Measurements from ENCODE around the gene SLC27A6. TPM values are rescaled to one million over a fixed set of nuclear protein-coding genes. Genes with fewer than 3 reads are reported as not detected.

Gene SLC27A6
- total RNA-seq, 1 experiment from 2014 or later, result 7.9 TPM

DNA sequence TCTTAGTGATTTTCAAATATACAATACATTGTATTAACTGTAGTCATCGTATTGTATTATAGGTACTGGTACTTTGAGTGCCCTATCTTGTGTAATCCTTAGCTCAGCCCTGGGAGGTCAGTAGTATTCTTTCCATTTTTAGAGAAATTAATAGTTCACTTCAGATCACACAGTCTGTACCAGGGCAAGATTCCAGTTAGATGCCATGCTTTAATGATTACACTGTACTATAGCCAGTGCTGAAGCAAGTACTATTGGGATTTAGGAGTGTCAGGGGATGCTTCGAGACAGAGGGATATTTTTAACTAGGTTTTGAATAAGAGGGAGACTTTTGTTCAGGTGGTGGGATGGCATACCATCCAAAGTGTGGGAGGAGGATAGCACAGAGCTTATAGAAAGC is 41.0 kb upstream of the SLC27A6 start:
- no peak overlapping the region for H2AFZ ChIP-seq (ENCODE audit: low read depth, low read length, poor library complexity, severe bottlenecking)
- ChIA-PET CTCF (no interaction called here), POLR2A (no interaction called here), RAD21 (ENCODE audit: low non-redundant PET in 1 of 2, low total read pairs in 2 of 2, uncharacterized antibody in 2 of 2, unreplicated experiment in 2 of 2) (no interaction called here)
- no peaks in the 10 kb centered on the region for H3K79me2 ChIP-seq (ENCODE audit: insufficient read depth, low read length)
- no peaks in the 10 kb centered on the region for H3K27me3 ChIP-seq (ENCODE audit: insufficient read depth, low read length)
- BruUV-seq (replicated peaks), result no TSS peak
- H3K9ac ChIP-seq (ENCODE audit: low read length), result no peak overlapping the region
- H3K27ac ChIP-seq (ENCODE audit: low read depth, low read length), result no peak overlapping the region
- H3K9me2 ChIP-seq (ENCODE audit: insufficient read depth), result no peaks in the 10 kb centered on the region
- no peak for DNase-seq (ENCODE audit: low read depth, low spot score)
- ATAC-seq, result no peak
- TF ChIP-seq EGR1 (IDR thresholded peaks at IDR 0.05; ENCODE audit: low read depth) (no peak), CBX3 (IDR thresholded peaks at IDR 0.05; ENCODE audit: low read depth) (no peak), POLR2AphosphoS5 (IDR thresholded peaks at IDR 0.05; ENCODE audit: low read depth, low read length) (no peak)
- no peak overlapping the region for H3K4me2 ChIP-seq (ENCODE audit: low read length)
- H3K4me1 ChIP-seq (ENCODE audit: control insufficient read depth in 1 of 2, insufficient read depth in 2 of 2, low read length in 2 of 2), result peaks cover 9 to 14% of the 10 kb centered on the region in 2 experiments
- intact Hi-C loops (cut with micrococcal nuclease), result no loop called here
- no peak overlapping the region for H3K4me3 ChIP-seq (replicated peaks in 1 of 2; ENCODE audit: low read depth in 1 of 2, low read length in 2 of 2)
- H4K20me1 ChIP-seq (ENCODE audit: insufficient read depth), result no peaks in the 10 kb centered on the region
- no peaks in the 10 kb centered on the region for H3K36me3 ChIP-seq (ENCODE audit: control insufficient read depth in 1 of 2, insufficient read depth in 2 of 2, low read length in 2 of 2)
- H3K9me3 ChIP-seq (ENCODE audit: control insufficient read depth in 1 of 2, insufficient read depth in 1 of 2, low read depth in 1 of 2, low read length in 2 of 2), result no peaks in the 10 kb centered on the region

DNA sequence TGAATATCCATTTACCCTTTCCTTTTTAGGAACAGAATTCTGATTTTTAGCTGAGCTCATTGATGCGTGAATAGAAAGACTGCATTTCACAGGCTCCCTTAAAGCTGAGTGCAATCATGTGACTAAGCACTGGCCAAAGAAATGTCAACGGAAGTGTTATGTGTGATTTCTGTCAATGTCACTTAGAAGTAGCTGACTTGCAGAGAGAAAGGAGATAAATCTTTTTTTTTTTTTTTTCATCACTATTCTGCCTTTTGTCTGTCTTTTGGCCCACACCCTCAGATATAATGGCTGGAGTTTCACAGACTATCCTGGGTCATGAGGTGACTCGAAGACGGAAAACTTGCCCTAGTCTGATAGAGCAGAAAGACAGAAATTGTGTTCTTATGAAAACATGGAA is 39.3 kb upstream of the SLC27A6 start:
- H3K9ac ChIP-seq (ENCODE audit: low read length), result no peak overlapping the region
- DNase-seq (ENCODE audit: low read depth, low spot score), result no peak
- no peaks in the 10 kb centered on the region for H3K79me2 ChIP-seq (ENCODE audit: insufficient read depth, low read length)
- ChIA-PET CTCF (interaction anchor here (1.3 kb wide), 1 partner anchor 20 kb away, joined by 3 read pairs; no protein-coding TSS in a partner anchor), POLR2A (no interaction called here), RAD21 (ENCODE audit: low non-redundant PET in 1 of 2, low total read pairs in 2 of 2, uncharacterized antibody in 2 of 2, unreplicated experiment in 2 of 2) (no interaction called here)
- H3K36me3 ChIP-seq (ENCODE audit: control insufficient read depth in 1 of 2, insufficient read depth in 2 of 2, low read length in 2 of 2), result no peaks in the 10 kb centered on the region
- H3K27me3 ChIP-seq (ENCODE audit: insufficient read depth, low read length), result no peaks in the 10 kb centered on the region
- H3K4me3 ChIP-seq (replicated peaks in 1 of 2; ENCODE audit: low read depth in 1 of 2, low read length in 2 of 2), result no peak overlapping the region
- BruUV-seq (replicated peaks), result no TSS peak
- intact Hi-C loops (cut with micrococcal nuclease), result no loop called here
- H3K4me1 ChIP-seq (ENCODE audit: control insufficient read depth in 1 of 2, insufficient read depth in 2 of 2, low read length in 2 of 2), result peaks cover under 1 to 2% of the 10 kb centered on the region in 2 experiments; a peak in 3 of 4 replicates
- no peaks in the 10 kb centered on the region for H3K9me3 ChIP-seq (ENCODE audit: control insufficient read depth in 1 of 2, insufficient read depth in 1 of 2, low read depth in 1 of 2, low read length in 2 of 2)
- no peak overlapping the region for H3K4me2 ChIP-seq (ENCODE audit: low read length)
- no peaks in the 10 kb centered on the region for H4K20me1 ChIP-seq (ENCODE audit: insufficient read depth)
- no peak overlapping the region for H3K27ac ChIP-seq (ENCODE audit: low read depth, low read length)
- ATAC-seq, result no peak
- no peak overlapping the region for H2AFZ ChIP-seq (ENCODE audit: low read depth, low read length, poor library complexity, severe bottlenecking)
- no peak for TF ChIP-seq ZNF274 (IDR thresholded peaks at IDR 0.05; ENCODE audit: low read depth, low read length)
- TF ChIP-seq SIN3A (IDR thresholded peaks at IDR 0.05; ENCODE audit: low read depth), result no peak
- TF ChIP-seq REST (IDR thresholded peaks at IDR 0.05; ENCODE audit: low read depth), result no peak
- no peak for TF ChIP-seq EZH2phosphoT487 (IDR thresholded peaks at IDR 0.05; ENCODE audit: borderline replicate concordance)
- no peak for TF ChIP-seq YY1 (IDR thresholded peaks at IDR 0.05; ENCODE audit: extremely low read depth, insufficient replicate concordance, low read depth, low read length)
- no peak for TF ChIP-seq POLR2A (IDR thresholded peaks at IDR 0.05; ENCODE audit: borderline replicate concordance, extremely low read depth, insufficient read depth, insufficient read length)
- TF ChIP-seq RAD21 (IDR thresholded peaks at IDR 0.05; ENCODE audit: low read depth), result no peak
- no peaks in the 10 kb centered on the region for H3K9me2 ChIP-seq (ENCODE audit: insufficient read depth)
